HEK293 (cell line): Measurements from ENCODE around the gene BCL2.
A peak's percentile ranks its signal among the peaks of the same experiment; 100 is the strongest.

ENCODE experiments used
- FEZF1 ChIP-seq: fragments of 450-650 bp; formaldehyde crosslinking; IDR thresholded peaks from 2 replicates; pipeline ENCODE4 v1.5.1; 2016; ENCODE audit warnings: missing biosample characterization, missing genetic modification characterization
- GLIS2 ChIP-seq: fragments of 450-650 bp; formaldehyde crosslinking; IDR thresholded peaks from 2 replicates; pipeline ENCODE4 v1.5.1; 2016; ENCODE audit warnings: missing biosample characterization, missing genetic modification characterization
- KLF10 ChIP-seq: fragments of 450-650 bp; IDR thresholded peaks from 2 replicates; pipeline ENCODE4 v1.5.1; 2018; ENCODE audit warnings: missing biosample characterization, mild to moderate bottlenecking, missing genetic modification characterization
- MZF1 ChIP-seq: fragments of 450-650 bp; formaldehyde crosslinking; IDR thresholded peaks from 2 replicates; pipeline ENCODE4 v1.5.1; 2017; ENCODE audit warnings: missing biosample characterization, missing genetic modification characterization, borderline replicate concordance
- OSR2 ChIP-seq: fragments of 450-650 bp; formaldehyde crosslinking; IDR thresholded peaks from 2 replicates; pipeline ENCODE4 v1.5.1; 2016; ENCODE audit warnings: missing biosample characterization, missing genetic modification characterization
- PRDM4 ChIP-seq: fragments of 450-650 bp; formaldehyde crosslinking; IDR thresholded peaks from 2 replicates; pipeline ENCODE4 v1.5.1; 2017; ENCODE audit warnings: missing biosample characterization, missing genetic modification characterization
- REPIN1 ChIP-seq: fragments of 450-650 bp; formaldehyde crosslinking; IDR thresholded peaks from 2 replicates; pipeline ENCODE4 v1.5.1; 2017; ENCODE audit warnings: missing biosample characterization, missing genetic modification characterization, low read depth
- REST ChIP-seq: fragments of 450-650 bp; formaldehyde crosslinking; IDR thresholded peaks from 2 replicates; pipeline ENCODE4 v1.5.1; 2016; ENCODE audit warnings: missing biosample characterization, missing genetic modification characterization
- TRIM28 ChIP-seq: IDR thresholded peaks from 2 replicates; pipeline ENCODE4 v1.6.1; 2011; ENCODE audit warnings: low read length, control low read depth, borderline replicate concordance
- WT1 ChIP-seq: fragments of 450-650 bp; formaldehyde crosslinking; IDR thresholded peaks from 2 replicates; pipeline ENCODE4 v1.5.1; 2016; ENCODE audit warnings: missing biosample characterization, missing genetic modification characterization
- ZNF121 ChIP-seq: fragments of 450-650 bp; formaldehyde crosslinking; IDR thresholded peaks from 2 replicates; pipeline ENCODE4 v1.5.1; 2016; ENCODE audit warnings: missing biosample characterization, missing genetic modification characterization
- ZNF140 ChIP-seq: fragments of 450-650 bp; formaldehyde crosslinking; IDR thresholded peaks from 2 replicates; pipeline ENCODE4 v1.5.1; 2016; ENCODE audit warnings: missing biosample characterization, missing genetic modification characterization
- ZNF280C ChIP-seq: fragments of 450-650 bp; formaldehyde crosslinking; IDR thresholded peaks from 2 replicates; pipeline ENCODE4 v1.5.1; 2016; ENCODE audit warnings: missing biosample characterization, missing genetic modification characterization
- ZNF292 ChIP-seq: fragments of 450-650 bp; formaldehyde crosslinking; IDR thresholded peaks from 2 replicates; pipeline ENCODE4 v1.5.1; 2016; ENCODE audit warnings: low read depth, missing biosample characterization, missing genetic modification characterization, borderline replicate concordance
- ZNF341 ChIP-seq: fragments of 450-650 bp; formaldehyde crosslinking; IDR thresholded peaks from 2 replicates; pipeline ENCODE4; 2016; ENCODE audit warnings: low read depth, missing biosample characterization, missing genetic modification characterization
- ZNF350 ChIP-seq: fragments of 450-650 bp; formaldehyde crosslinking; IDR thresholded peaks from 2 replicates; pipeline ENCODE4 v1.5.0; 2017; ENCODE audit warnings: missing biosample characterization, mild to moderate bottlenecking, missing genetic modification characterization
- ZNF561 ChIP-seq: fragments of 450-650 bp; IDR thresholded peaks from 2 replicates; pipeline ENCODE4 v1.5.1; 2018; ENCODE audit warnings: missing biosample characterization, missing genetic modification characterization, borderline replicate concordance
- ZNF571 ChIP-seq: fragments of 450-650 bp; formaldehyde crosslinking; IDR thresholded peaks from 2 replicates; pipeline ENCODE4 v1.5.0; 2017; ENCODE audit warnings: missing biosample characterization, missing genetic modification characterization
- ZNF596 ChIP-seq: fragments of 450-650 bp; IDR thresholded peaks from 2 replicates; pipeline ENCODE4 v1.5.0; 2018; ENCODE audit warnings: missing biosample characterization, mild to moderate bottlenecking, missing genetic modification characterization, moderate library complexity
- ZNF660 ChIP-seq: fragments of 450-650 bp; IDR thresholded peaks from 2 replicates; pipeline ENCODE4 v1.5.1; 2018; ENCODE audit warnings: missing biosample characterization, mild to moderate bottlenecking, missing genetic modification characterization
- ZNF747 ChIP-seq: fragments of 450-650 bp; formaldehyde crosslinking; IDR thresholded peaks from 2 replicates; pipeline ENCODE4 v1.5.1; 2016; ENCODE audit warnings: missing biosample characterization, missing genetic modification characterization
- ZNF785 ChIP-seq: fragments of 450-650 bp; formaldehyde crosslinking; IDR thresholded peaks from 2 replicates; pipeline ENCODE4 v1.5.1; 2016; ENCODE audit warnings: missing biosample characterization, missing genetic modification characterization
- ZNF791 ChIP-seq: fragments of 450-650 bp; formaldehyde crosslinking; IDR thresholded peaks from 2 replicates; pipeline ENCODE4 v1.5.1; 2016; ENCODE audit warnings: missing biosample characterization, missing genetic modification characterization
- ZNF837 ChIP-seq: fragments of 450-650 bp; formaldehyde crosslinking; IDR thresholded peaks from 2 replicates; pipeline ENCODE4 v1.5.1; 2016; ENCODE audit warnings: missing biosample characterization, missing genetic modification characterization
- ZNF843 ChIP-seq: fragments of 450-650 bp; formaldehyde crosslinking; IDR thresholded peaks from 2 replicates; pipeline ENCODE4 v1.5.1; 2016; ENCODE audit warnings: missing biosample characterization, missing genetic modification characterization
- ZSCAN30 ChIP-seq: fragments of 450-650 bp; IDR thresholded peaks from 2 replicates; pipeline ENCODE4 v1.5.1; 2018; ENCODE audit warnings: missing biosample characterization, mild to moderate bottlenecking, missing genetic modification characterization, moderate library complexity
- TF ChIP-seq, protein P1 (sequence below): fragments of 450-650 bp; formaldehyde crosslinking; IDR thresholded peaks from 2 replicates; pipeline ENCODE4 v1.5.1; 2016; ENCODE audit warnings: missing biosample characterization, missing genetic modification characterization, low read depth
- TF ChIP-seq, protein P2 (sequence below): fragments of 450-650 bp; formaldehyde crosslinking; IDR thresholded peaks from 2 replicates; pipeline ENCODE4 v1.5.1; 2016; ENCODE audit warnings: missing biosample characterization, missing genetic modification characterization
- TF ChIP-seq, protein P3 (sequence below): fragments of 450-650 bp; formaldehyde crosslinking; IDR thresholded peaks from 2 replicates; pipeline ENCODE4 v1.5.1; 2016; ENCODE audit warnings: missing biosample characterization, missing genetic modification characterization

Gene BCL2

DNA sequence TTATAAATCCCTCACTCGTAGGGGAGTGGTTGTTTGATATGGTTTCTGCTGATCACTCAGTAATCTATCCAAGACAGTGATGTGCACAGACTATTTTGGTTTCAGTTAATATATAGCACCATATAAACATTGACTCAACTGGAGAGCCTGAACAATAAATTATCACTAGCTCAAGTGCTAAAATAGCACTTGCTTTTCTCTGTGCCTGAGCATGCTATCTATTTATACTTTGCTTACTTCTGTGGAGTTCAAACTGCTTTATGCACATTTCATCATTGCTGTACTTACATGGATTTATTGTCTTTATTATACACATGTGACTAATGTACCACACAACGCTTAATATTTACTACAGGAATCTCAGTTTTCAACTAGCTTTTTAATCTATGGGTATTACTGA, 133.6 kb downstream of the BCL2 start (continued):
- TF ChIP-seq REST (no peak), WT1 (tag by site-specific recombination) (no peak), ZNF140 (tag by site-specific recombination) (no peak), ZNF561 (tag by site-specific recombination) (no peak), TRIM28 (no peak), ZSCAN30 (tag by site-specific recombination) (0 out of 2 replicates have a peak, but pooled peaks have one; percentile 22), ZNF747 (tag by site-specific recombination) (no peak), ZNF843 (peak; percentile 84), ZNF341 (tag by site-specific recombination) (no peak), ZNF292 (no peak), ZNF350 (tag by site-specific recombination) (no peak), FEZF1 (tag by site-specific recombination) (peak; percentile 85), MZF1 (no peak), OSR2 (peak; percentile 79), ZNF791 (tag by site-specific recombination) (no peak), REPIN1 (tag by site-specific recombination) (no peak), ZNF596 (tag by site-specific recombination) (no peak), KLF10 (tag by site-specific recombination) (peak; percentile 29; the same call in 1 of the 2 replicates), ZNF571 (no peak), ZNF785 (tag by site-specific recombination) (no peak), ZNF660 (tag by site-specific recombination) (no peak), ZNF280C (tag by site-specific recombination) (no peak), PRDM4 (tag by site-specific recombination) (peak; percentile 53), GLIS2 (tag by site-specific recombination) (no peak), ZNF121 (tag by site-specific recombination) (no peak), ZNF837 (tag by site-specific recombination) (no peak)
- TF ChIP-seq, protein P1, sequence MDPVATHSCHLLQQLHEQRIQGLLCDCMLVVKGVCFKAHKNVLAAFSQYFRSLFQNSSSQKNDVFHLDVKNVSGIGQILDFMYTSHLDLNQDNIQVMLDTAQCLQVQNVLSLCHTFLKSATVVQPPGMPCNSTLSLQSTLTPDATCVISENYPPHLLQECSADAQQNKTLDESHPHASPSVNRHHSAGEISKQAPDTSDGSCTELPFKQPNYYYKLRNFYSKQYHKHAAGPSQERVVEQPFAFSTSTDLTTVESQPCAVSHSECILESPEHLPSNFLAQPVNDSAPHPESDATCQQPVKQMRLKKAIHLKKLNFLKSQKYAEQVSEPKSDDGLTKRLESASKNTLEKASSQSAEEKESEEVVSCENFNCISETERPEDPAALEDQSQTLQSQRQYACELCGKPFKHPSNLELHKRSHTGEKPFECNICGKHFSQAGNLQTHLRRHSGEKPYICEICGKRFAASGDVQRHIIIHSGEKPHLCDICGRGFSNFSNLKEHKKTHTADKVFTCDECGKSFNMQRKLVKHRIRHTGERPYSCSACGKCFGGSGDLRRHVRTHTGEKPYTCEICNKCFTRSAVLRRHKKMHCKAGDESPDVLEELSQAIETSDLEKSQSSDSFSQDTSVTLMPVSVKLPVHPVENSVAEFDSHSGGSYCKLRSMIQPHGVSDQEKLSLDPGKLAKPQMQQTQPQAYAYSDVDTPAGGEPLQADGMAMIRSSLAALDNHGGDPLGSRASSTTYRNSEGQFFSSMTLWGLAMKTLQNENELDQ: no peak
- TF ChIP-seq, protein P2, sequence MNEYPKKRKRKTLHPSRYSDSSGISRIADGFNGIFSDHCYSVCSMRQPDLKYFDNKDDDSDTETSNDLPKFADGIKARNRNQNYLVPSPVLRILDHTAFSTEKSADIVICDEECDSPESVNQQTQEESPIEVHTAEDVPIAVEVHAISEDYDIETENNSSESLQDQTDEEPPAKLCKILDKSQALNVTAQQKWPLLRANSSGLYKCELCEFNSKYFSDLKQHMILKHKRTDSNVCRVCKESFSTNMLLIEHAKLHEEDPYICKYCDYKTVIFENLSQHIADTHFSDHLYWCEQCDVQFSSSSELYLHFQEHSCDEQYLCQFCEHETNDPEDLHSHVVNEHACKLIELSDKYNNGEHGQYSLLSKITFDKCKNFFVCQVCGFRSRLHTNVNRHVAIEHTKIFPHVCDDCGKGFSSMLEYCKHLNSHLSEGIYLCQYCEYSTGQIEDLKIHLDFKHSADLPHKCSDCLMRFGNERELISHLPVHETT (tag by site-specific recombination): no peak
- TF ChIP-seq, protein P3, sequence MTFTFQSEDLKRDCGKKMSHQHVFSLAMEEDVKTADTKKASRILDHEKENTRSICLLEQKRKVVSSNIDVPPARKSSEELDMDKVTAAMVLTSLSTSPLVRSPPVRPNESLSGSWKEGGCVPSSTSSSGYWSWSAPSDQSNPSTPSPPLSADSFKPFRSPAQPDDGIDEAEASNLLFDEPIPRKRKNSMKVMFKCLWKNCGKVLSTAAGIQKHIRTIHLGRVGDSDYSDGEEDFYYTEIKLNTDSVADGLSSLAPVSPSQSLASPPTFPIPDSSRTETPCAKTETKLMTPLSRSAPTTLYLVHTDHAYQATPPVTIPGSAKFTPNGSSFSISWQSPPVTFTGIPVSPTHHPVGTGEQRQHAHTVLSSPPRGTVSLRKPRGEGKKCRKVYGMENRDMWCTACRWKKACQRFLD: no peak
